ENCODE measurements around the gene KEAP1. TPM values are rescaled to one million over a fixed set of nuclear protein-coding genes. Genes with fewer than 3 reads are reported as not detected.
"Not testable (repeated sequence)": the region's sequence is repeated elsewhere in the genome, so short reads cannot be mapped to it uniquely, and the experiment has no call there.

KEAP1 gene
- polyA plus RNA-seq, 4 donors, result 35.1 to 73.8 (median 56.4) TPM

DNA sequence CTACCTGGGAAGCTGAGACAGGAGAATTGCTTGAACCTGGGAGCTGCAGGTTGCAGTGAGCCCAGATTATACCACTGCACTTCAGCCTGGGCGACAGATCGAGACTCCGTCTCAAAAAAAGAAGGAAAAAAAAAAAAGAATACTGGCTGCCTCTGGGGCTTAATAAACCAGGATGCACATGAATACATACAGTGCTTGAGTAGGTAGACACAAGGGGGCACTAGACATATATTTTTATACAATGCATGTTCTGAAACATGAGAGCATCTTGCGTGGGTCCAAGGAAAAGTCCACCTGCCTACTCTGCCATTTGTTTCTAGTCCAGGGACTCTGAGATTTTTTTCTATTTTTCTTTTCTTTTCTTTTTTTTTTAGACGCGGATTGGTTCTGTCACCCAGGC is 31.2 kb downstream of the KEAP1 start:
- Histone ChIP-seq H3K27ac (ENCODE audit: low read depth in 1 of 3, low read length in 2 of 3) (no peak overlapping the region), H3K27me3 (ENCODE audit: control insufficient read depth in 3 of 3, insufficient read depth in 3 of 3, low read length in 3 of 3) (peaks cover 0 to 17% (median 0%) of the 10 kb centered on the region in 3 donors), H3K36me3 (ENCODE audit: control insufficient read depth in 3 of 3, insufficient read depth in 2 of 3, low read depth in 1 of 3, low read length in 3 of 3) (peaks cover 0 to under 1% (median 0%) of the 10 kb centered on the region in 3 donors), H3K9me3 (ENCODE audit: control insufficient read depth in 2 of 2, insufficient read depth in 1 of 2, low read depth in 1 of 2, low read length in 1 of 2) (no peaks in the 10 kb centered on the region), H3K4me1 (ENCODE audit: control insufficient read depth in 3 of 3, insufficient read depth in 2 of 3, low read depth in 1 of 3, low read length in 2 of 3) (no peaks in the 10 kb centered on the region), H3K4me3 (ENCODE audit: low read depth in 1 of 3, low read length in 3 of 3) (no peak overlapping the region)
- 27 to 53% (median 32%) methylated on average over 6 of the region's 6 CpGs for WGBS, 3 donors
- no peak for FAIRE-seq
- peak; percentile 42 to 45 for DNase-seq

DNA sequence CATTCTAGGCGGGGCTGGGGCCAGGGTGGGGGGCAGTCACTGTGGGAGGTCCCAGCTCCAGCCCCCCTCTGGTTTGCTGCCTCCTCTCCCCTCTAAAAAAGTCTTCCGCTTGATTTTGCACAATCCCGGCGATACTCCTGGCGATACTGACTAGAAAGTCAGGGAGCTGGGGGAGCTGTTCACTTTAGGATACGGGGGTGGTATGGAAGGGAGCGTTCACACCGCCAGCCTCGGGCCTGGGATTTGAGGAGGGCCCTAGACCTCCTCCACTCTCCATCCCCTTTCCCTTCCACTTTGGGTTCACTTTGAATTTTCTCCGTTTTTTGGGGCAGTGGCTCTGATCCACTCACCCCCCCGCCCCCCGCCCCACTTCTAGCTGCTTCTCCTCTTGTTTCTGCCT is 35.0 kb downstream of the KEAP1 start:
- H3K9me3 ChIP-seq (ENCODE audit: control insufficient read depth in 2 of 2, insufficient read depth in 1 of 2, low read depth in 1 of 2, low read length in 1 of 2), result no peaks in the 10 kb centered on the region
- no peak for DNase-seq
- peaks cover 0 to 4% (median 0%) of the 10 kb centered on the region in 3 donors for H3K36me3 ChIP-seq (ENCODE audit: control insufficient read depth in 3 of 3, insufficient read depth in 2 of 3, low read depth in 1 of 3, low read length in 3 of 3)
- no peak for FAIRE-seq
- H3K27ac ChIP-seq (ENCODE audit: low read depth in 1 of 3, low read length in 2 of 3), result no peak overlapping the region
- H3K27me3 ChIP-seq (ENCODE audit: control insufficient read depth in 3 of 3, insufficient read depth in 3 of 3, low read length in 3 of 3), result peaks cover 0 to 17% (median 0%) of the 10 kb centered on the region in 3 donors
- H3K4me1 ChIP-seq (ENCODE audit: control insufficient read depth in 3 of 3, insufficient read depth in 2 of 3, low read depth in 1 of 3, low read length in 2 of 3), result no peaks in the 10 kb centered on the region
- no peak overlapping the region for H3K4me3 ChIP-seq (ENCODE audit: low read depth in 1 of 3, low read length in 3 of 3)
- 75 to 77% (median 76%) methylated on average over 12 of the region's 12 CpGs for WGBS, 3 donors

DNA sequence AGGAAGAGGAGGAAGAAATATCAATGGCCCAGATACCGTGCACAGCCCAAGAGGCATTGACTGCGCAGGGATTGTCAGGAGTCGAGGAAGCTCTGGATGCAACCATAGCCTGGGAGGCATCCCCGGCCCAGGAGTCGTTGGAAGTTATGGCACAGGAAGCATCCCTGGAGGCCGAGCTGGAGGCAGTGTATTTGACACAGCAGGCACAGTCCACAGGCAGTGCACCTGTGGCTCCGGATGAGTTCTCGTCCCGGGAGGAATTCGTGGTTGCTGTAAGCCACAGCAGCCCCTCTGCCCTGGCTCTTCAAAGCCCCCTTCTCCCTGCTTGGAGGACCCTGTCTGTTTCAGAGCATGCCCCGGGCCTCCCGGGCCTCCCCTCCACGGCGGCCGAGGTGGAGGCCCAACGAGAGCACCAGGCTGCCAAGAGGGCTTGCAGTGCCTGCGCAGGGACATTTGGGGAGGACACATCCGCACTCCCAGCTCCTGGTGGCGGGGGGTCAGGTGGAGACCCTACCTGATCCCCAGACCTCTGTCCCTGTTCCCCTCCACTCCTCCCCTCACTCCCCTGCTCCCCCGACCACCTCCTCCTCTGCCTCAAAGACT is 36.0 kb downstream of the KEAP1 start:
- Histone ChIP-seq H3K36me3 (ENCODE audit: control insufficient read depth in 3 of 3, insufficient read depth in 2 of 3, low read depth in 1 of 3, low read length in 3 of 3) (peaks cover 0 to 4% (median 0%) of the 10 kb centered on the region in 3 donors), H3K9me3 (ENCODE audit: control insufficient read depth in 2 of 2, insufficient read depth in 1 of 2, low read depth in 1 of 2, low read length in 1 of 2) (no peaks in the 10 kb centered on the region), H3K4me3 (ENCODE audit: low read depth in 1 of 3, low read length in 3 of 3) (no peak overlapping the region), H3K27me3 (ENCODE audit: control insufficient read depth in 3 of 3, insufficient read depth in 3 of 3, low read length in 3 of 3) (peaks cover 0 to 22% (median 0%) of the 10 kb centered on the region in 3 donors), H3K4me1 (ENCODE audit: control insufficient read depth in 3 of 3, insufficient read depth in 2 of 3, low read depth in 1 of 3, low read length in 2 of 3) (no peaks in the 10 kb centered on the region), H3K27ac (ENCODE audit: low read depth in 1 of 3, low read length in 2 of 3) (no peak overlapping the region)
- no peak for FAIRE-seq
- DNase-seq, result no peak
- 85 to 86% (median 86%) methylated on average over 19 to 20 of the region's 20 CpGs for WGBS, 3 donors

DNA sequence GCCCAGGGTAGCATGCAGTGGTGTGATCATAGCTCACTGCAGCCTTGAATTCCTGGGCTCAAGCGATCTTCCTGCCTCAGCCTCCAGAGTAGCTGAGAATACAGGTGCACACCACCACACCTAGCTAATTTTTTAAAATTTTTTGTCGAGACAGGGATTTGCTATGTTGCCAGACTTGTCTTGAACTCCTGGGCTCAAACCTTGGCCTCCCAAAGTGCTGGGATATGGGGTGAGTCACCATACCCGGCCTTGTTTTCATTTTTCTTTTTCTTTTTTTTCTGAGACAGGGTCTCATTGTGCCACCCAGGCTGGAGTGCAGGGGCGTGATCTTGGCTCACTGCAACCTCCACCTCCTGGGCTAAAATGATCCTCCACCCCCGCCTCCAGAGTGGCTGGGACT is 38.7 kb downstream of the KEAP1 start:
- no peak for DNase-seq
- Histone ChIP-seq H3K4me3 (ENCODE audit: low read depth in 1 of 3, low read length in 3 of 3) (no peak overlapping the region), H3K9me3 (ENCODE audit: control insufficient read depth in 2 of 2, insufficient read depth in 1 of 2, low read depth in 1 of 2, low read length in 1 of 2) (no peaks in the 10 kb centered on the region), H3K4me1 (ENCODE audit: control insufficient read depth in 3 of 3, insufficient read depth in 2 of 3, low read depth in 1 of 3, low read length in 2 of 3) (peaks cover 0 to 9% (median 3%) of the 10 kb centered on the region in 3 donors), H3K27me3 (ENCODE audit: control insufficient read depth in 3 of 3, insufficient read depth in 3 of 3, low read length in 3 of 3) (peaks cover 0 to 24% (median 0%) of the 10 kb centered on the region in 3 donors), H3K36me3 (ENCODE audit: control insufficient read depth in 3 of 3, insufficient read depth in 2 of 3, low read depth in 1 of 3, low read length in 3 of 3) (peaks cover 0 to 4% (median 0%) of the 10 kb centered on the region in 3 donors), H3K27ac (ENCODE audit: low read depth in 1 of 3, low read length in 2 of 3) (no peak overlapping the region)
- FAIRE-seq, result no peak
- WGBS, 3 donors, result 76 to 90% (median 84%) methylated on average over 5 of the region's 5 CpGs

DNA sequence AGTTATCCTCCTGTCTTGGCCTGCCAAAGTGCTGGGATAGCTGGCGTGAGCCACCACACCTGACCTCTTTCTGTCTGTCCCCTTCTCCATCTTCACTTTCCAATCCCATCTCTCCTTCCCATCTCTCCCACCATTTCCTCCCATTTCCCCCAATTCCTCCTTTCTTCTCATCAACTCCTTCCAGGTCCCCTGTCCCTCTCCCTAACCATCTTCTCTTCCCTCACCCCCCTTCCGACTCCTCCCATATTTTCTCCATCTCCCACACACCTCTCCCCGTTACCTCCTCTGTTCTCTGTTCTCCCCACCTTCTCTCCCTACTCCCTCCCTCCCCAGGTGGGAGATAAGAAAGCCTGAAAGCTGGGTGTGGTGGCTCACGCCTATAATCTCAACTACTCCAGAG is 40.6 kb downstream of the KEAP1 start:
- no peak for DNase-seq
- peaks cover 0 to 4% (median 0%) of the 10 kb centered on the region in 3 donors for H3K36me3 ChIP-seq (ENCODE audit: control insufficient read depth in 3 of 3, insufficient read depth in 2 of 3, low read depth in 1 of 3, low read length in 3 of 3)
- no peak for FAIRE-seq
- 42 to 81% (median 54%) methylated on average over 4 of the region's 4 CpGs for WGBS, 3 donors
- H3K27me3 ChIP-seq (ENCODE audit: control insufficient read depth in 3 of 3, insufficient read depth in 3 of 3, low read length in 3 of 3), result peaks cover 0 to 11% (median 0%) of the 10 kb centered on the region in 3 donors
- peaks cover 0 to 9% (median 3%) of the 10 kb centered on the region in 3 donors for H3K4me1 ChIP-seq (ENCODE audit: control insufficient read depth in 3 of 3, insufficient read depth in 2 of 3, low read depth in 1 of 3, low read length in 2 of 3)
- H3K27ac ChIP-seq (ENCODE audit: low read depth in 1 of 3, low read length in 2 of 3), result no peak overlapping the region
- no peak overlapping the region for H3K4me3 ChIP-seq (ENCODE audit: low read depth in 1 of 3, low read length in 3 of 3)
- no peaks in the 10 kb centered on the region for H3K9me3 ChIP-seq (ENCODE audit: control insufficient read depth in 2 of 2, insufficient read depth in 1 of 2, low read depth in 1 of 2, low read length in 1 of 2)

DNA sequence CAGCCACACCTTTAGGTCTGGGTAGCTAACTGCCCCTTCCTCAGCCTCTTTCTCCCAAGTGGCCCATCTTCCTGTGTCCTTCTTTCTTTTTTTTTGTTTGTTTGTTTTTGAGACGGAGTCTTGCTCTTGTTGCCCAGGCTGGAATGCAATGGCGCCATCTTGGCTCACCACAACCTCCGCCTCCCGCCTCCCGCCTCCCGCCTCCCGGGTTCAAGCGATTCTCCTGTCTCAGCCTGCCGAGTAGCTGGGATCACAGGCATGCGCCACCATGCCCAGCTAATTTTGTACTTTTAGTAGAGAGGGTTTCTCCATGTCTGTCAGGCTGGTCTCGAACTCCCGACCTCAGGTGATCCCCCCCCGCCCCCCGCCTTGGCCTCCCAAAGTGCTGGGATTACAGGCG is 41.1 kb downstream of the KEAP1 start:
- not testable (repeated sequence) for H3K27ac ChIP-seq (ENCODE audit: low read depth in 1 of 3, low read length in 2 of 3); H3K27me3 ChIP-seq (ENCODE audit: control insufficient read depth in 3 of 3, insufficient read depth in 3 of 3, low read length in 3 of 3); H3K4me3 ChIP-seq (ENCODE audit: low read depth in 1 of 3, low read length in 3 of 3); DNase-seq; H3K9me3 ChIP-seq (ENCODE audit: control insufficient read depth in 2 of 2, insufficient read depth in 1 of 2, low read depth in 1 of 2, low read length in 1 of 2); FAIRE-seq; H3K4me1 ChIP-seq (ENCODE audit: control insufficient read depth in 3 of 3, insufficient read depth in 2 of 3, low read depth in 1 of 3, low read length in 2 of 3); H3K36me3 ChIP-seq (ENCODE audit: control insufficient read depth in 3 of 3, insufficient read depth in 2 of 3, low read depth in 1 of 3, low read length in 3 of 3)
- WGBS, 3 donors, result 83 to 90% (median 84%) methylated on average over 15 of the region's 15 CpGs

DNA sequence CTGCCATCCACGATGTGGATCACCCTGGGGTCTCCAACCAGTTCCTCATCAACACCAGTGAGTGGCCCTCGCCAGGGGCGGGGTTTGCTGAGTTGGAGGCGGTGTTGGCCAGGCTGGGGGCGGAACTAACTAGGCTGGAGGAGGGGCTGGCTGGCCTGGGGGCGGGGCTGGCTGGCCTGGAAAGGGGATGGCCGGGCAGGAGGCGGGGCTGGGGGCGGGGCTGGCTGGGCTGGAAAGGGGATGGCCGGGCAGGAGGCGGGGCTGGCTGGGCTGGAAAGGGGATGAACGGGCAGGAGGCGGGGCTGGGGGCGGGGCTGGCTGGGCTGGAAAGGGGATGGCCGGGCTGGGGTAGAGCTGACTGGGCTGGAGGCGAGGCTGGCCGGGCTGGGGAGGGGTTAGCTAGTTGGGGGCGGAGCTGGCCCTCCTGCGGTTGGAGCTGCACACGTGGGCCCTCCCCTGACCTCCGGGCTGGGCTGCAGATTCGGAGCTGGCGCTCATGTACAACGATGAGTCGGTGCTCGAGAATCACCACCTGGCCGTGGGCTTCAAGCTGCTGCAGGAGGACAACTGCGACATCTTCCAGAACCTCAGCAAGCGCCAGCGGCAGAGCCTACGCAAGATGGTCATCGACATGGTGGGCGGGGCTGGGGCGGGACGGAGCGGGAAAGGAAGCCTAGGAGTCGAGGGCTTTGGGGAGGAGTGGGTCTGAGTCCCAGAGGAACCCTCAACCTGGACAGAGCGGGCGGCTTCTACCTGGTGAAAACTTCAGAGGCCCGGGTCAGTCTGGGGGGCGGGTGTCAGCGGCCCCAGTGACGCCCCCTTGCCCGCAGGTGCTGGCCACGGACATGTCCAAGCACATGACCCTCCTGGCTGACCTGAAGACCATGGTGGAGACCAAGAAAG is 41.9 kb downstream of the KEAP1 start:
- peak overlapping the region in 2 of 3 donors; percentile 35 to 40 for H3K4me3 ChIP-seq (ENCODE audit: low read depth in 1 of 3, low read length in 3 of 3)
- no peaks in the 10 kb centered on the region for H3K9me3 ChIP-seq (ENCODE audit: control insufficient read depth in 2 of 2, insufficient read depth in 1 of 2, low read depth in 1 of 2, low read length in 1 of 2)
- FAIRE-seq (no peak), DNase-seq (peak; percentile 86 to 92)
- H3K36me3 ChIP-seq (ENCODE audit: control insufficient read depth in 3 of 3, insufficient read depth in 2 of 3, low read depth in 1 of 3, low read length in 3 of 3), result peaks cover 0 to 2% (median 0%) of the 10 kb centered on the region in 3 donors
- peaks cover 0 to 8% (median 0%) of the 10 kb centered on the region in 3 donors for H3K27me3 ChIP-seq (ENCODE audit: control insufficient read depth in 3 of 3, insufficient read depth in 3 of 3, low read length in 3 of 3)
- peaks cover 0 to 9% (median 3%) of the 10 kb centered on the region in 3 donors for H3K4me1 ChIP-seq (ENCODE audit: control insufficient read depth in 3 of 3, insufficient read depth in 2 of 3, low read depth in 1 of 3, low read length in 2 of 3)
- WGBS, 3 donors, result 6 to 9% (median 7%) methylated on average over 41 to 45 of the region's 45 CpGs
- H3K27ac ChIP-seq (ENCODE audit: low read depth in 1 of 3, low read length in 2 of 3), result no peak overlapping the region

DNA sequence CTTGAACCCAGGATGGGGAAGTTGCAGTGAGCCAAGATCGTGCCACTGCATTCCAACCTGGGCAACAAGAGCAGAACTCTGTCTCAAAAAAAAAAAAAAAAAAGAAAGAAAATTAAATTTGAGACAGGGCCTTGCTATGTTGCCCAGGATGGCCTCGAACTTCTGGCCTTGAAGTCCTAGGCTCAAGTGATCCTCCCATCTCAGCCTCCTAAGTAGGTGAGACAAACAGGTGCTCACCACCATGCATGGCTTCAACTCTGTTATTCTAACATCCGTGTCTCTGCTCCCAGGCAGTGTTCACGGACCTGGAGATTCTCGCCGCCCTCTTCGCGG is 42.5 kb downstream of the KEAP1 start:
- H3K27ac ChIP-seq (ENCODE audit: low read depth in 1 of 3, low read length in 2 of 3), result no peak overlapping the region
- FAIRE-seq (no peak), DNase-seq (no peak)
- H3K4me1 ChIP-seq (ENCODE audit: control insufficient read depth in 3 of 3, insufficient read depth in 2 of 3, low read depth in 1 of 3, low read length in 2 of 3), result peaks cover 0 to 9% (median 3%) of the 10 kb centered on the region in 3 donors
- WGBS, 3 donors, result 17 to 40% (median 35%) methylated on average over 8 of the region's 8 CpGs
- peaks cover 0 to 8% (median 0%) of the 10 kb centered on the region in 3 donors for H3K27me3 ChIP-seq (ENCODE audit: control insufficient read depth in 3 of 3, insufficient read depth in 3 of 3, low read length in 3 of 3)
- H3K36me3 ChIP-seq (ENCODE audit: control insufficient read depth in 3 of 3, insufficient read depth in 2 of 3, low read depth in 1 of 3, low read length in 3 of 3), result peaks cover 0 to 2% (median 0%) of the 10 kb centered on the region in 3 donors
- H3K9me3 ChIP-seq (ENCODE audit: control insufficient read depth in 2 of 2, insufficient read depth in 1 of 2, low read depth in 1 of 2, low read length in 1 of 2), result no peaks in the 10 kb centered on the region
- no peak overlapping the region for H3K4me3 ChIP-seq (ENCODE audit: low read depth in 1 of 3, low read length in 3 of 3)
